GM12878 (cell line): ENCODE measurements around the gene ZNF613. TPM values are rescaled to one million over a fixed set of nuclear protein-coding genes. Genes with fewer than 3 reads are reported as not detected.

Source experiments
- ATAC-seq: fragments of 200-7000 bp; cut with Tn5 transposase; 3 replicates; pipeline ENCODE4 v1.9.1; 2020; ENCODE audit warnings: mild to moderate bottlenecking, moderate library complexity
- BruUV-seq: library from RNA; stranded (reverse); fragments of 400-500 nt; replicated peaks from 2 replicates; lab custom pipeline; 2021; lab: Mats Ljungman, UMichigan
- CTCF ChIA-PET: fragments of 300-600 bp; sonication (Branson Sonifier 250); formaldehyde crosslinking; extraction: SDS; loops from one replicate; lab custom pipeline; 2021; ENCODE audit warnings: inconsistent platforms; lab: Yijun Ruan, JAX
- POLR2A ChIA-PET: fragments of 350-600 bp; formaldehyde crosslinking; extraction: SDS; loops from one replicate; lab custom pipeline; 2021; ENCODE audit warnings: inconsistent platforms; lab: Charles Lee
- RAD21 ChIA-PET: fragments of 300-600 bp; sonication (Branson Sonifier 250); formaldehyde crosslinking; loops from one replicate; lab custom pipeline; 2023; ENCODE audit warnings: antibody characterized with exemption; ENCODE audit not compliant: unreplicated experiment; lab: Charles Lee
- SMC1A ChIA-PET: fragments of 300-600 bp; sonication (Branson Sonifier 250); formaldehyde crosslinking; loops from one replicate; lab custom pipeline; 2023; ENCODE audit not compliant: unreplicated experiment, uncharacterized antibody; lab: Charles Lee
- DNase-seq: peaks from one replicate; pipeline ENCODE4 v3.0.0-alpha.2; 2011; ENCODE audit warnings: low read depth, low spot score
- FAIRE-seq: peaks from 3 replicates; lab custom pipeline; 2011; peaks lifted over from hg19 to GRCh38; lab: Jason Lieb, UNC
- H2AFZ ChIP-seq: 2 replicates; pipeline ENCODE4 v1.6.0; 2011; ENCODE audit warnings: low read depth, low read length, control low read depth; ENCODE audit not compliant: control insufficient read depth
- H3K27ac ChIP-seq: 2 replicates; pipeline ENCODE4 v1.5.1; 2011; ENCODE audit warnings: control low read depth; ENCODE audit not compliant: control insufficient read depth, insufficient read depth
- H3K27me3 ChIP-seq, 2 experiments: replicated peaks in 1 of 2; 2 replicates each; pipeline versions ENCODE4 v1.6.0 to v1.6.1; 2011; ENCODE audit warnings: low read length in 1 of 2; ENCODE audit not compliant: control insufficient read depth in 2 of 2, insufficient read depth in 2 of 2
- H3K36me3 ChIP-seq, 2 experiments: 2 replicates each; pipeline ENCODE4 v1.5.1; 2011; ENCODE audit warnings: low read length in 1 of 2; ENCODE audit not compliant: control insufficient read depth in 2 of 2, insufficient read depth in 2 of 2
- H3K4me1 ChIP-seq: 2 replicates; pipeline ENCODE4 v1.6.1; 2011; ENCODE audit warnings: mild to moderate bottlenecking, low read length, moderate library complexity, mixed read lengths; ENCODE audit not compliant: control insufficient read depth, insufficient read depth
- H3K4me2 ChIP-seq: 2 replicates; pipeline ENCODE4 v1.6.0; 2011; ENCODE audit warnings: control low read depth; ENCODE audit not compliant: control insufficient read depth, insufficient read depth
- H3K4me3 ChIP-seq: fragments of 200-600 bp; sonication (generic); 2 replicates; pipeline ENCODE4 v1.5.1; 2016
- H3K79me2 ChIP-seq: 2 replicates; pipeline ENCODE4 v1.6.0; 2011; ENCODE audit warnings: low read length; ENCODE audit not compliant: control insufficient read depth, insufficient read depth
- H3K9ac ChIP-seq: 2 replicates; pipeline ENCODE4 v1.8.0; 2011; ENCODE audit warnings: low read length, control low read depth, mixed read lengths; ENCODE audit not compliant: control insufficient read depth, insufficient read depth
- H3K9me3 ChIP-seq: replicated peaks from 3 replicates; pipeline ENCODE4 v1.5.1; 2011; ENCODE audit warnings: mild to moderate bottlenecking, low read length; ENCODE audit not compliant: control insufficient read depth, insufficient read depth
- H4K20me1 ChIP-seq: 2 replicates; pipeline ENCODE4 v1.6.0; 2011; ENCODE audit not compliant: control insufficient read depth, insufficient read depth
- EGR1 ChIP-seq, 2 experiments: IDR thresholded peaks; 1 replicate in 1 of 2; 2 replicates in 1 of 2; pipeline ENCODE4 v1.6.1; 2011 to 2012; ENCODE audit warnings: low read depth in 2 of 2, low read length in 2 of 2, borderline replicate concordance in 1 of 2, mild to moderate bottlenecking in 1 of 2, moderate library complexity in 1 of 2
- SIN3A ChIP-seq: IDR thresholded peaks from 2 replicates; pipeline ENCODE4 v1.6.1; 2012; ENCODE audit warnings: low read depth, low read length, improper control_type of control experiment
- STAT3 ChIP-seq: IDR thresholded peaks from 2 replicates; pipeline ENCODE4 v1.6.1; 2011; ENCODE audit warnings: low read depth, low read length, improper control_type of control experiment
- ZBTB33 ChIP-seq: fragments of 450-650 bp; IDR thresholded peaks from 2 replicates; pipeline ENCODE4 v1.6.1; 2017; ENCODE audit warnings: mild to moderate bottlenecking
- ZNF274 ChIP-seq: IDR thresholded peaks from one replicate; pipeline ENCODE4 v1.8.0; 2011; ENCODE audit not compliant: insufficient read length, insufficient read depth
- WGBS: methylation state at CpG from one replicate; pipeline ENCODE4 v1.1.6; 2016; ENCODE audit warnings: low lambda C conversion rate; ENCODE audit not compliant: insufficient replicate concordance, insufficient coverage; ENCODE audit errors: missing lambda C conversion rate; 5-methylcytosine and 5-hydroxymethylcytosine counted together
- in situ Hi-C: fragments of 300-500 bp; cut with MboI; formaldehyde crosslinking; loops from 9 replicates; pipeline ENCODE4 v1.14.3; 2018; ENCODE audit warnings: mixed read lengths
- intact Hi-C: fragments of 100-400 bp; cut with micrococcal nuclease; formaldehyde crosslinking; loops from one replicate; pipeline ENCODE4 v1.14.2; 2022; ENCODE audit not compliant: unreplicated experiment
- polyA plus RNA-seq, 11 experiments: library from polyadenylated mRNA; depleted of rRNA in 4 of 11; unstranded in 6 of 11; stranded (reverse) in 5 of 11; fragments of >200 nt; fragmentation: Nextera tagmentation in 4 of 11; fragmentation: Illumina TruSeq in 1 of 11; extraction: Ambion mirVana in 4 of 11; extraction: Trizol in 1 of 11; gene quantifications; 1 replicate in 1 of 11; 2 replicates in 10 of 11; pipeline versions ENCODE4 v1.2.1 to v1.2.3, GENCODE V29; 2011 to 2016; ENCODE audit warnings: inconsistent platforms in 2 of 11, missing spikeins in 2 of 11, low read depth in 1 of 11
- total RNA-seq, 4 experiments: library from RNA; depleted of rRNA in 3 of 4; stranded (reverse); fragments of >200 nt in 3 of 4; fragmentation: Illumina TruSeq in 1 of 4; extraction: Trizol in 1 of 4; gene quantifications; 2 replicates each; pipeline versions ENCODE4 v1.2.1 to v1.2.3, GENCODE V29; 2013 to 2021

Gene ZNF613
- total and polyA plus RNA-seq, 10 of the 15 experiments (the other 5 are each of a cell fraction or from before 2014, with no cell fraction given): 3.3 to 7.8 (median 5.0) TPM

GRCh38 chr19:51965583-51965982 lies 38.3 kb downstream of the ZNF613 start:
- no peak for FAIRE-seq

GRCh38 chr19:51970718-51971117 lies 43.4 kb downstream of the ZNF613 start:
- Histone ChIP-seq H3K4me1 (no peaks in the 10 kb centered on the region), H3K9me3 (peaks cover 50% of the 10 kb centered on the region), H3K36me3 (peaks cover 10 to 42% of the 10 kb centered on the region in 2 experiments), H2AFZ (no peak overlapping the region), H3K4me3 (no peak overlapping the region), H3K4me2 (no peak overlapping the region), H3K27me3 (no peaks in the 10 kb centered on the region), H3K79me2 (no peaks in the 10 kb centered on the region), H3K27ac (no peak overlapping the region), H3K9ac (no peak overlapping the region), H4K20me1 (no peaks in the 10 kb centered on the region)
- ChIA-PET RAD21 (no interaction called here), SMC1A (no interaction called here), CTCF (interaction anchor here (0.5 kb wide), 1 partner anchor 31 kb away, joined by 4 read pairs; no protein-coding TSS in a partner anchor), POLR2A (no interaction called here)
- ATAC-seq (no peak), DNase-seq (no peak), FAIRE-seq (no peak)
- in situ Hi-C loops (no loop called here), intact Hi-C loops (no loop called here)
- TF ChIP-seq ZNF274 (no peak), ZBTB33 (no peak), SIN3A (no peak), STAT3 (no peak)
- no TSS peak for BruUV-seq
- 97% methylated on average over 1 of the region's 1 CpG for WGBS

More at GRCh38 chr19:51965583-51965982, 38.3 kb downstream of the ZNF613 start:
- Histone ChIP-seq H3K79me2 (no peaks in the 10 kb centered on the region), H3K9me3 (peaks cover 33% of the 10 kb centered on the region), H3K27ac (no peak overlapping the region), H3K4me3 (no peak overlapping the region), H3K9ac (no peak overlapping the region), H3K4me1 (no peaks in the 10 kb centered on the region), H3K36me3 (peaks cover 14 to 37% of the 10 kb centered on the region in 2 experiments), H2AFZ (no peak overlapping the region), H4K20me1 (no peaks in the 10 kb centered on the region), H3K27me3 (no peaks in the 10 kb centered on the region), H3K4me2 (no peak overlapping the region)
- ChIA-PET POLR2A (no interaction called here), SMC1A (no interaction called here), CTCF (interaction anchor here (0.5 kb wide), 1 partner anchor 282 kb away, joined by 3 read pairs; no protein-coding TSS in a partner anchor), RAD21 (no interaction called here)
- WGBS: 95% methylated on average over 5 of the region's 5 CpGs
- DNase-seq: no peak
- in situ Hi-C loops (no loop called here), intact Hi-C loops (no loop called here)
- ATAC-seq: no peak
- BruUV-seq: TSS peak; percentile 37
- no peak for TF ChIP-seq EGR1 (IDR thresholded peaks at IDR 0.05; ENCODE audit: borderline replicate concordance in 1 of 2, low read depth in 2 of 2, low read length in 2 of 2)
